Smooth muscle cell (in vitro differentiated cells): ENCODE measurements around the gene VPS13D. TPM values are rescaled to one million over a fixed set of nuclear protein-coding genes. Genes with fewer than 3 reads are reported as not detected.
A peak's percentile ranks its signal among the peaks of the same experiment; 100 is the strongest.

Source experiments
- DNase-seq: peaks from one replicate; lab custom pipeline; 2025; ENCODE audit not compliant: unreplicated experiment; lab: John Stamatoyannopoulos, UW
- H2AFZ ChIP-seq: fragments of 200-600 bp; sonication (generic); 2 replicates; pipeline ENCODE4 v1.6.0; 2016; ENCODE audit warnings: antibody characterized with exemption, low read depth, mild to moderate bottlenecking
- H3F3A ChIP-seq: fragments of 200-600 bp; sonication (generic); 2 replicates; pipeline ENCODE4 v1.6.0; 2017; ENCODE audit warnings: antibody characterized with exemption, low read depth
- H3K27ac ChIP-seq: fragments of 200-600 bp; sonication (generic); 2 replicates; pipeline ENCODE4 v1.5.1; 2016; ENCODE audit warnings: low read depth, mild to moderate bottlenecking
- H3K27me3 ChIP-seq: fragments of 200-600 bp; sonication (generic); 2 replicates; pipeline ENCODE4 v1.6.1; 2016; ENCODE audit warnings: low read depth, mild to moderate bottlenecking
- H3K36me3 ChIP-seq: fragments of 200-600 bp; sonication (generic); 2 replicates; pipeline ENCODE4 v1.5.1; 2016; ENCODE audit warnings: low read depth
- H3K4me1 ChIP-seq: fragments of 200-600 bp; sonication (generic); 2 replicates; pipeline ENCODE4 v1.5.1; 2016; ENCODE audit warnings: low read depth
- H3K4me2 ChIP-seq: fragments of 200-600 bp; sonication (generic); 2 replicates; pipeline ENCODE4 v1.6.0; 2016; ENCODE audit warnings: mild to moderate bottlenecking
- H3K4me3 ChIP-seq: fragments of 200-600 bp; sonication (generic); 2 replicates; pipeline ENCODE4 v1.5.1; 2016; ENCODE audit warnings: mild to moderate bottlenecking
- H3K79me2 ChIP-seq: fragments of 200-600 bp; sonication (generic); 2 replicates; pipeline ENCODE4 v1.6.0; 2016; ENCODE audit warnings: low read depth, mild to moderate bottlenecking
- H3K9ac ChIP-seq: fragments of 200-600 bp; sonication (generic); 2 replicates; pipeline ENCODE4 v1.6.0; 2016; ENCODE audit warnings: low read depth
- H3K9me3 ChIP-seq: fragments of 200-600 bp; sonication (generic); replicated peaks from 2 replicates; pipeline ENCODE4 v1.5.1; 2016; ENCODE audit warnings: low read depth
- H4K20me1 ChIP-seq: fragments of 200-600 bp; sonication (generic); 2 replicates; pipeline ENCODE4 v1.6.0; 2016; ENCODE audit warnings: low read depth
- CTCF ChIP-seq: fragments of 200-600 bp; sonication (generic); IDR thresholded peaks from 2 replicates; pipeline ENCODE4 v1.5.1; 2017; ENCODE audit warnings: borderline replicate concordance, mild to moderate bottlenecking, antibody characterized with exemption; ENCODE audit not compliant: insufficient read depth, poor library complexity, severe bottlenecking
- WGBS: methylation state at CpG from one replicate; pipeline ENCODE4 v1.1.7; 2016; ENCODE audit warnings: low lambda C conversion rate; 5-methylcytosine and 5-hydroxymethylcytosine counted together
- polyA plus RNA-seq: library from polyadenylated mRNA; unstranded; fragments of >200 nt; fragmentation: Nextera tagmentation; extraction: Ambion mirVana; gene quantifications from 2 replicates; pipeline ENCODE4 v1.2.1, GENCODE V29; 2016
- total RNA-seq: library from RNA; depleted of rRNA; stranded (reverse); fragments of >200 nt; gene quantifications from 2 replicates; pipeline ENCODE4 v1.2.3, GENCODE V29; 2014

The VPS13D gene
- total and polyA plus RNA-seq, 2 experiments from 2014 or later = 3.5 to 20.0 TPM

- Histone ChIP-seq H3K79me2 (no peaks in the 10 kb centered on the region), H3K27me3 (no peaks in the 10 kb centered on the region), H3K9me3 (no peaks in the 10 kb centered on the region), H3K36me3 (no peaks in the 10 kb centered on the region), H3K4me3 (no peak overlapping the region), H3K4me1 (peaks cover 7% of the 10 kb centered on the region), H2AFZ (no peak overlapping the region), H4K20me1 (no peaks in the 10 kb centered on the region), H3K9ac (no peak overlapping the region), H3K4me2 (no peak overlapping the region), H3K27ac (no peak overlapping the region), H3F3A (no peaks in the 10 kb centered on the region)
- TF ChIP-seq CTCF = no peak
- DNase-seq = no peak
- 68% methylated on average over 3 of the region's 3 CpGs for whole genome bisulfite sequencing
Observed at GRCh38 chr1:12553963-12554362, 324.1 kb downstream of the VPS13D start.

DNA sequence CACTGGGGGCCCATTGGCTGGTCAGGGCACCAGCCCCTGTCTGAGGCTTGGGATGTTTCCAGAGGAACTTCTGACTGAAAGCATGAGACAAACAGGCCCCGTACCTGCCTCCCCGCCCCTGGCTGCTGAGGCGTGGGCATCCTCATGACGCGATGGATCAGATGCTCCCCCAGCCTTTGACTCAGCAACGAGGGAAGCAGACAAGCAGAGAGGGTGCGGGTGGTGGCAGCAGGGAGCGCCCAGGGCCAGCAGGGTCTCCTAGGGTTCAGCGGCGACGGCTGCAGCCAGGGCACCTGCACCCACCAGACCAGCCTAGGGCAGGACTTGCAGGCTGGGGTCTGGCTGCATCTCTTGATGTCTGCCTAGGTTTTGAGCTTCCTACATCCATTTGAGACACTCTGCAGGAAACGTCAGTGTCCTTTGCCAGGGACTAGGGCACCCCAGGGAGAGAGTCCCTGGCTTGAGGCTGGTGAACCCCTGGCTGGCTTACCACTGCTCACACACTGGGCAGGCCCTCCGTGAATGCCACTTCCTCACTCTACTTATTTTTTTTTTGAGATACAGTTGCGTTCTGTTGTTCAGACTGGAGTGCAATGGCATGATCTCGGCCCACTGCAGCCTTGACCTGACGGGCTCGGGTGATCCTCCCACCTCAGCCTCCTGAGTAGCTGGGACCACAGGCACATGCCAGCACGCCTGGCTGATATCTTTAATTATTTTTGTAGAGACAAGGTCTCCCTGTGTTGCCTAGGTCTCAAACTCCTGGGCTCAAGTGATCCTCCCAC, 324.9 kb downstream of the VPS13D start:
- H3K9ac ChIP-seq = no peak overlapping the region
- H3K4me3 ChIP-seq = no peak overlapping the region
- no peak for DNase-seq
- H3K79me2 ChIP-seq = no peaks in the 10 kb centered on the region
- H3K36me3 ChIP-seq = no peaks in the 10 kb centered on the region
- H4K20me1 ChIP-seq = no peaks in the 10 kb centered on the region
- peaks cover 7% of the 10 kb centered on the region for H3K4me1 ChIP-seq
- no peak overlapping the region for H3K4me2 ChIP-seq
- TF ChIP-seq CTCF = no peak
- H3F3A ChIP-seq = no peaks in the 10 kb centered on the region
- no peak overlapping the region for H3K27ac ChIP-seq
- 95% methylated on average over 18 of the region's 18 CpGs for WGBS
- no peaks in the 10 kb centered on the region for H3K27me3 ChIP-seq
- H3K9me3 ChIP-seq = no peaks in the 10 kb centered on the region
- no peak overlapping the region for H2AFZ ChIP-seq

DNA sequence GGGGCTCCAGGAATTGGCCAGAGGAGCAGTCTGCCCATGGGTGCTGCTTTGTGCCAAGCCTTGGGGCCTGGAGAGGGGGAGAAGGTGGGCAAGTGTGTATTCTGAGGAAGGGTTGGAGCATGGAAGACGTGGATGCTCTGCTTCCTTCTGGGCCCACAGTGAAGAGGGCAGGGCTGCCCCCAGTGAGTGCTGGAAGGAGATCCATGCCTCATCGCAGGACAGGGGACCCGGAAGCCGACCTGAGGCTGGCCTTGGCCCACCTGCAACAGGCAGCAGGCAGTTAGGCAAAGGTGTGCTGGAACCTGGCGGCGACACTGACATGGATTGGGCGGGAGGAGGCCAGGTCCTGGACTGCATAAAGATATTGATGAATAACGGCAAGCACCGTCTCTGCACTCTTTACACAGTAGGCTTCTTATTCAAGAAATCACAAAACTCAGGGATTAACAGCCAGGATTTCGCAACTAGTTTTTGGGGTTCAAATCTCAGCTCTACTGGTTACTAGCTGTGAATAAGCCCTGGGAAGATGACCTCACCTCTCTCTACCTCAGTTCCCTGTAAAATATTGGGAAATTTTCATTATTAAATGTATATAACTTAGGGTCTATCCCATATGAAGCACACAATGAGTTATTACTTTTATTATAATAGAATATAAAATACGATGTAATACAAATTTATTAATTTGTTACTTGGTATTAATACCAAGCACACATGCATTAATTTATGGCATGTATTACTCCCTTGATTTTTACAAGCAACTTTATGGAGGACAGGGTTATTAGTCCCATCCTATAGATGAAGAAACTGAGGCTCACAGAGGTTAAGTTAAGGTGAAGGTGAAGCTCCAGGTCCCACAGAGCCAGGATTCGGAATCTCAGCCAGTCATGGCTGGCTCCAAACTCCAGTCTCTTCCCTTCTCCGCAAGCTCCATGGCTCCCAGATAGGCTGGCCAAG, 325.9 kb downstream of the VPS13D start:
- Histone ChIP-seq H3K27me3 (no peaks in the 10 kb centered on the region), H3K27ac (peak overlapping the region; percentile 16), H3F3A (no peaks in the 10 kb centered on the region), H2AFZ (no peak overlapping the region), H3K79me2 (no peaks in the 10 kb centered on the region), H4K20me1 (no peaks in the 10 kb centered on the region), H3K4me1 (peaks cover 7% of the 10 kb centered on the region), H3K36me3 (no peaks in the 10 kb centered on the region), H3K9ac (no peak overlapping the region), H3K4me2 (no peak overlapping the region), H3K9me3 (no peaks in the 10 kb centered on the region), H3K4me3 (no peak overlapping the region)
- WGBS = 96% methylated on average over 13 of the region's 13 CpGs
- TF ChIP-seq CTCF = no peak
- DNase-seq = no peak
